HepG2 (cell line): Measurements from ENCODE around the gene MARK2. TPM values are rescaled to one million over a fixed set of nuclear protein-coding genes. Genes with fewer than 3 reads are reported as not detected.

ENCODE experiments used
- ARNT2 ChIP-seq: sonication (generic); formaldehyde crosslinking; IDR thresholded peaks from 2 replicates; pipeline ENCODE4 v1.8.0; 2022; ENCODE audit warnings: mild to moderate bottlenecking, low read depth, missing genetic modification reagents, moderate library complexity
- KDM3A ChIP-seq: IDR thresholded peaks from 2 replicates; pipeline ENCODE4 v1.6.1; 2018; ENCODE audit warnings: low read depth, missing compliant biosample characterization
- MEIS2 ChIP-seq: sonication (generic); formaldehyde crosslinking; IDR thresholded peaks from 2 replicates; pipeline ENCODE4 v1.9.0; 2021; ENCODE audit warnings: mild to moderate bottlenecking, missing genetic modification reagents
- MZF1 ChIP-seq: sonication (generic); formaldehyde crosslinking; IDR thresholded peaks from 2 replicates; pipeline ENCODE4 v1.8.1; 2023; ENCODE audit warnings: mild to moderate bottlenecking, missing genetic modification reagents, borderline replicate concordance
- SRF ChIP-seq: IDR thresholded peaks from 2 replicates; pipeline ENCODE4 v1.6.1; 2011; ENCODE audit warnings: mild to moderate bottlenecking, low read depth, low read length, moderate library complexity
- ZNF331 ChIP-seq: sonication (generic); formaldehyde crosslinking; IDR thresholded peaks from 2 replicates; pipeline ENCODE4 v1.4.0; 2020; ENCODE audit warnings: missing genetic modification reagents
- ZNF460 ChIP-seq: sonication (generic); formaldehyde crosslinking; IDR thresholded peaks from 2 replicates; pipeline ENCODE4 v1.5.1; 2020; ENCODE audit warnings: missing genetic modification reagents, mild to moderate bottlenecking, borderline replicate concordance
- polyA plus RNA-seq, 8 experiments: library from polyadenylated mRNA; depleted of rRNA in 3 of 8; stranded (reverse) in 7 of 8; unstranded in 1 of 8; fragments of >200 nt; fragmentation: Illumina TruSeq in 4 of 8; extraction: Trizol in 4 of 8; gene quantifications; 2 replicates each; pipeline versions ENCODE4 v1.2.1 to v1.2.3, GENCODE V29; 2011 to 2016; ENCODE audit warnings: low read depth in 4 of 8, missing spikeins in 1 of 8, mixed read lengths in 1 of 8; ENCODE audit not compliant: insufficient read depth in 1 of 8
- total RNA-seq, 5 experiments: library from RNA; depleted of rRNA; stranded (reverse); fragments of >200 nt; fragmentation: Illumina TruSeq; extraction: Trizol; gene quantifications; 2 replicates each; pipeline ENCODE4 v1.2.3, GENCODE V29; 2016; ENCODE audit warnings: low read depth in 1 of 5
- TF ChIP-seq, protein P1 (sequence below): sonication (generic); formaldehyde crosslinking; IDR thresholded peaks from 2 replicates; pipeline ENCODE4 v1.4.0; 2020; ENCODE audit warnings: mild to moderate bottlenecking, missing genetic modification reagents
- TF ChIP-seq, protein P2 (sequence below): sonication (generic); formaldehyde crosslinking; IDR thresholded peaks from 2 replicates; pipeline ENCODE4 v1.9.0; 2021; ENCODE audit warnings: missing genetic modification reagents, mild to moderate bottlenecking, borderline replicate concordance
- TF ChIP-seq, protein P3 (sequence below): sonication (generic); formaldehyde crosslinking; IDR thresholded peaks from 2 replicates; pipeline ENCODE4 v1.9.0; 2021; ENCODE audit warnings: mild to moderate bottlenecking, missing genetic modification reagents
- TF ChIP-seq, protein P4 (sequence below): sonication (generic); formaldehyde crosslinking; IDR thresholded peaks from 2 replicates; pipeline ENCODE4 v1.4.0; 2020; ENCODE audit warnings: mild to moderate bottlenecking, missing genetic modification reagents

Gene MARK2
- total and polyA plus RNA-seq, 2 of the 13 experiments (the other 11 are each of a cell fraction or from before 2014, with no cell fraction given) = 13.5 to 13.9 TPM

DNA sequence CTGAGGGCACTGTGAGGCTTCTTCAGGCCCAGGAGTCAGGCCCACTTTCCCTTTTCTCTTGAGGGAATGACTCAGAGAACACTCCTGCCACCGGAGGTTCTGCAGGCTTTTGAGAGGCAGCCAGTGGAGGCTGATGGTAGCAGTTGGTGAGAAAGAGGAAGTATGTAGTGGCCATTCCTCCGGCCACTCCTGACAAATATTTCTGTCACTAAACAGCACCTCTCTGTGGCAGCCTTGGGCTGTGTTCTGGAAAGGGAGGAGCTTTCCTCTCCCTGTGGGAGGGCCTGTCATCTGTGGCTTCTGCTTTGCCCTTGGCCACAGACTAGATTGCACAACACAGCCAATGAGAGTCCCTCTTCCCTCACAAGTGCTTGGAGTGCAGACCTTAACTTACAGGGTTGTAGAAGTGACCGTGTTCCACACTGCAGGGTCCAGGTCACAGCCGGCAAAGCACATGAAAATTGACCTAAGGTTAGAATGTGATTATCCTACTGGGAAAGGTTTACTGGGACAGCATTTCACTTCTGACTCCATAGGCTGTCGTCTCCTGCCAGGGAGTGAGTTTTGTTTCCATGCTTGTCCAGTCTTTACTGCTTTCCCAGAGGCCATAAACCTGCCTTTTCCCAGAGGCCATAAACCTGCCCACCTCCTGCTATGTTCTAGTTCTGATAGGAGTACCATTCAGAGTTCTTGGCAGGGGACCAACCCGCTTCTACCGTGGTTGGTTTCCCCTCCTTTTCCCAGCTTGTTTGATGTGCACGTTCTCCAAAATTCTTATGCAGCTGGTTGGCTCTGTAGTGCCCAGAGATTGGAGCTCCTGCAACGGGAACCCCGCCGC, 33.3 kb downstream of the MARK2 start (continued):
- TF ChIP-seq, protein P1, sequence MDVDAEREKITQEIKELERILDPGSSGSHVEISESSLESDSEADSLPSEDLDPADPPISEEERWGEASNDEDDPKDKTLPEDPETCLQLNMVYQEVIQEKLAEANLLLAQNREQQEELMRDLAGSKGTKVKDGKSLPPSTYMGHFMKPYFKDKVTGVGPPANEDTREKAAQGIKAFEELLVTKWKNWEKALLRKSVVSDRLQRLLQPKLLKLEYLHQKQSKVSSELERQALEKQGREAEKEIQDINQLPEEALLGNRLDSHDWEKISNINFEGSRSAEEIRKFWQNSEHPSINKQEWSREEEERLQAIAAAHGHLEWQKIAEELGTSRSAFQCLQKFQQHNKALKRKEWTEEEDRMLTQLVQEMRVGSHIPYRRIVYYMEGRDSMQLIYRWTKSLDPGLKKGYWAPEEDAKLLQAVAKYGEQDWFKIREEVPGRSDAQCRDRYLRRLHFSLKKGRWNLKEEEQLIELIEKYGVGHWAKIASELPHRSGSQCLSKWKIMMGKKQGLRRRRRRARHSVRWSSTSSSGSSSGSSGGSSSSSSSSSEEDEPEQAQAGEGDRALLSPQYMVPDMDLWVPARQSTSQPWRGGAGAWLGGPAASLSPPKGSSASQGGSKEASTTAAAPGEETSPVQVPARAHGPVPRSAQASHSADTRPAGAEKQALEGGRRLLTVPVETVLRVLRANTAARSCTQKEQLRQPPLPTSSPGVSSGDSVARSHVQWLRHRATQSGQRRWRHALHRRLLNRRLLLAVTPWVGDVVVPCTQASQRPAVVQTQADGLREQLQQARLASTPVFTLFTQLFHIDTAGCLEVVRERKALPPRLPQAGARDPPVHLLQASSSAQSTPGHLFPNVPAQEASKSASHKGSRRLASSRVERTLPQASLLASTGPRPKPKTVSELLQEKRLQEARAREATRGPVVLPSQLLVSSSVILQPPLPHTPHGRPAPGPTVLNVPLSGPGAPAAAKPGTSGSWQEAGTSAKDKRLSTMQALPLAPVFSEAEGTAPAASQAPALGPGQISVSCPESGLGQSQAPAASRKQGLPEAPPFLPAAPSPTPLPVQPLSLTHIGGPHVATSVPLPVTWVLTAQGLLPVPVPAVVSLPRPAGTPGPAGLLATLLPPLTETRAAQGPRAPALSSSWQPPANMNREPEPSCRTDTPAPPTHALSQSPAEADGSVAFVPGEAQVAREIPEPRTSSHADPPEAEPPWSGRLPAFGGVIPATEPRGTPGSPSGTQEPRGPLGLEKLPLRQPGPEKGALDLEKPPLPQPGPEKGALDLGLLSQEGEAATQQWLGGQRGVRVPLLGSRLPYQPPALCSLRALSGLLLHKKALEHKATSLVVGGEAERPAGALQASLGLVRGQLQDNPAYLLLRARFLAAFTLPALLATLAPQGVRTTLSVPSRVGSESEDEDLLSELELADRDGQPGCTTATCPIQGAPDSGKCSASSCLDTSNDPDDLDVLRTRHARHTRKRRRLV (CRISPR knock-in tag) = no peak
- TF ChIP-seq ARNT2 (CRISPR knock-in tag) = no peak
- no peak for TF ChIP-seq MZF1 (CRISPR knock-in tag)
- TF ChIP-seq ZNF460 (CRISPR knock-in tag) = no peak
- peak; percentile 84 for TF ChIP-seq ZNF331 (CRISPR knock-in tag)
- TF ChIP-seq KDM3A = peak; percentile 84; the same call in 1 of the 2 replicates
- TF ChIP-seq, protein P2, sequence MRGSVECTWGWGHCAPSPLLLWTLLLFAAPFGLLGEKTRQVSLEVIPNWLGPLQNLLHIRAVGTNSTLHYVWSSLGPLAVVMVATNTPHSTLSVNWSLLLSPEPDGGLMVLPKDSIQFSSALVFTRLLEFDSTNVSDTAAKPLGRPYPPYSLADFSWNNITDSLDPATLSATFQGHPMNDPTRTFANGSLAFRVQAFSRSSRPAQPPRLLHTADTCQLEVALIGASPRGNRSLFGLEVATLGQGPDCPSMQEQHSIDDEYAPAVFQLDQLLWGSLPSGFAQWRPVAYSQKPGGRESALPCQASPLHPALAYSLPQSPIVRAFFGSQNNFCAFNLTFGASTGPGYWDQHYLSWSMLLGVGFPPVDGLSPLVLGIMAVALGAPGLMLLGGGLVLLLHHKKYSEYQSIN (CRISPR knock-in tag) = no peak
- TF ChIP-seq, protein P3, sequence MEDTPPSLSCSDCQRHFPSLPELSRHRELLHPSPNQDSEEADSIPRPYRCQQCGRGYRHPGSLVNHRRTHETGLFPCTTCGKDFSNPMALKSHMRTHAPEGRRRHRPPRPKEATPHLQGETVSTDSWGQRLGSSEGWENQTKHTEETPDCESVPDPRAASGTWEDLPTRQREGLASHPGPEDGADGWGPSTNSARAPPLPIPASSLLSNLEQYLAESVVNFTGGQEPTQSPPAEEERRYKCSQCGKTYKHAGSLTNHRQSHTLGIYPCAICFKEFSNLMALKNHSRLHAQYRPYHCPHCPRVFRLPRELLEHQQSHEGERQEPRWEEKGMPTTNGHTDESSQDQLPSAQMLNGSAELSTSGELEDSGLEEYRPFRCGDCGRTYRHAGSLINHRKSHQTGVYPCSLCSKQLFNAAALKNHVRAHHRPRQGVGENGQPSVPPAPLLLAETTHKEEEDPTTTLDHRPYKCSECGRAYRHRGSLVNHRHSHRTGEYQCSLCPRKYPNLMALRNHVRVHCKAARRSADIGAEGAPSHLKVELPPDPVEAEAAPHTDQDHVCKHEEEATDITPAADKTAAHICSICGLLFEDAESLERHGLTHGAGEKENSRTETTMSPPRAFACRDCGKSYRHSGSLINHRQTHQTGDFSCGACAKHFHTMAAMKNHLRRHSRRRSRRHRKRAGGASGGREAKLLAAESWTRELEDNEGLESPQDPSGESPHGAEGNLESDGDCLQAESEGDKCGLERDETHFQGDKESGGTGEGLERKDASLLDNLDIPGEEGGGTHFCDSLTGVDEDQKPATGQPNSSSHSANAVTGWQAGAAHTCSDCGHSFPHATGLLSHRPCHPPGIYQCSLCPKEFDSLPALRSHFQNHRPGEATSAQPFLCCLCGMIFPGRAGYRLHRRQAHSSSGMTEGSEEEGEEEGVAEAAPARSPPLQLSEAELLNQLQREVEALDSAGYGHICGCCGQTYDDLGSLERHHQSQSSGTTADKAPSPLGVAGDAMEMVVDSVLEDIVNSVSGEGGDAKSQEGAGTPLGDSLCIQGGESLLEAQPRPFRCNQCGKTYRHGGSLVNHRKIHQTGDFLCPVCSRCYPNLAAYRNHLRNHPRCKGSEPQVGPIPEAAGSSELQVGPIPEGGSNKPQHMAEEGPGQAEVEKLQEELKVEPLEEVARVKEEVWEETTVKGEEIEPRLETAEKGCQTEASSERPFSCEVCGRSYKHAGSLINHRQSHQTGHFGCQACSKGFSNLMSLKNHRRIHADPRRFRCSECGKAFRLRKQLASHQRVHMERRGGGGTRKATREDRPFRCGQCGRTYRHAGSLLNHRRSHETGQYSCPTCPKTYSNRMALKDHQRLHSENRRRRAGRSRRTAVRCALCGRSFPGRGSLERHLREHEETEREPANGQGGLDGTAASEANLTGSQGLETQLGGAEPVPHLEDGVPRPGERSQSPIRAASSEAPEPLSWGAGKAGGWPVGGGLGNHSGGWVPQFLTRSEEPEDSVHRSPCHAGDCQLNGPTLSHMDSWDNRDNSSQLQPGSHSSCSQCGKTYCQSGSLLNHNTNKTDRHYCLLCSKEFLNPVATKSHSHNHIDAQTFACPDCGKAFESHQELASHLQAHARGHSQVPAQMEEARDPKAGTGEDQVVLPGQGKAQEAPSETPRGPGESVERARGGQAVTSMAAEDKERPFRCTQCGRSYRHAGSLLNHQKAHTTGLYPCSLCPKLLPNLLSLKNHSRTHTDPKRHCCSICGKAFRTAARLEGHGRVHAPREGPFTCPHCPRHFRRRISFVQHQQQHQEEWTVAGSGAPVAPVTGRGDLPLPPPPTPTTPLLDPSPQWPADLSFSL (CRISPR knock-in tag) = no peak
- no peak for TF ChIP-seq SRF
- TF ChIP-seq, protein P4, sequence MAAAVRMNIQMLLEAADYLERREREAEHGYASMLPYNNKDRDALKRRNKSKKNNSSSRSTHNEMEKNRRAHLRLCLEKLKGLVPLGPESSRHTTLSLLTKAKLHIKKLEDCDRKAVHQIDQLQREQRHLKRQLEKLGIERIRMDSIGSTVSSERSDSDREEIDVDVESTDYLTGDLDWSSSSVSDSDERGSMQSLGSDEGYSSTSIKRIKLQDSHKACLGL (CRISPR knock-in tag) = no peak
- peak; percentile 61; the same call in 1 of the 2 replicates for TF ChIP-seq MEIS2 (CRISPR knock-in tag)
